OCI-LY3 (cell line): ENCODE results near the gene JOSD2.

Experiments used
- EZH2phosphoT487 ChIP-seq: fragments of 200-600 bp; shearing (Covaris generic); IDR thresholded peaks from 2 replicates; pipeline ENCODE4 v1.6.1; 2018; ENCODE audit warnings: antibody characterized with exemption, mixed run types, low read depth
- TF ChIP-seq, protein P1 (sequence below): fragments of 200-600, 300-600 bp; sonication (generic); IDR thresholded peaks from 2 replicates; pipeline ENCODE4 v1.5.1; 2014; ENCODE audit warnings: antibody characterized with exemption, low read length, low read depth

GRCh38 chr19:50510700-50511068 is 307 bp downstream of the JOSD2 start:
- TF ChIP-seq, protein P1, sequence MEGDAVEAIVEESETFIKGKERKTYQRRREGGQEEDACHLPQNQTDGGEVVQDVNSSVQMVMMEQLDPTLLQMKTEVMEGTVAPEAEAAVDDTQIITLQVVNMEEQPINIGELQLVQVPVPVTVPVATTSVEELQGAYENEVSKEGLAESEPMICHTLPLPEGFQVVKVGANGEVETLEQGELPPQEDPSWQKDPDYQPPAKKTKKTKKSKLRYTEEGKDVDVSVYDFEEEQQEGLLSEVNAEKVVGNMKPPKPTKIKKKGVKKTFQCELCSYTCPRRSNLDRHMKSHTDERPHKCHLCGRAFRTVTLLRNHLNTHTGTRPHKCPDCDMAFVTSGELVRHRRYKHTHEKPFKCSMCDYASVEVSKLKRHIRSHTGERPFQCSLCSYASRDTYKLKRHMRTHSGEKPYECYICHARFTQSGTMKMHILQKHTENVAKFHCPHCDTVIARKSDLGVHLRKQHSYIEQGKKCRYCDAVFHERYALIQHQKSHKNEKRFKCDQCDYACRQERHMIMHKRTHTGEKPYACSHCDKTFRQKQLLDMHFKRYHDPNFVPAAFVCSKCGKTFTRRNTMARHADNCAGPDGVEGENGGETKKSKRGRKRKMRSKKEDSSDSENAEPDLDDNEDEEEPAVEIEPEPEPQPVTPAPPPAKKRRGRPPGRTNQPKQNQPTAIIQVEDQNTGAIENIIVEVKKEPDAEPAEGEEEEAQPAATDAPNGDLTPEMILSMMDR, result no peak
- TF ChIP-seq EZH2phosphoT487, result no peak
